KMS-11 (cell line): ENCODE measurements around the gene FADS2.

Experiments used
- H2AFZ ChIP-seq: fragments of 200-600 bp; sonication (generic); 2 replicates; pipeline ENCODE4 v1.6.1; 2016; ENCODE audit warnings: antibody characterized with exemption, mixed run types, low read depth
- H3K27ac ChIP-seq: fragments of 200-600 bp; sonication (generic); 2 replicates; pipeline ENCODE4 v1.6.1; 2016; ENCODE audit warnings: mild to moderate bottlenecking, mixed run types
- H3K27me3 ChIP-seq: fragments of 200-600 bp; sonication (generic); 2 replicates; pipeline ENCODE4 v1.6.1; 2017; ENCODE audit warnings: mild to moderate bottlenecking, low read depth, mixed run types, moderate library complexity; ENCODE audit not compliant: insufficient read depth
- H3K36me3 ChIP-seq: fragments of 200-600 bp; sonication (generic); 2 replicates; pipeline ENCODE4 v1.6.1; 2017; ENCODE audit warnings: mild to moderate bottlenecking, mixed run types; ENCODE audit not compliant: insufficient read depth
- H3K4me1 ChIP-seq: fragments of 200-600 bp; sonication (generic); 2 replicates; pipeline ENCODE4 v1.6.1; 2016; ENCODE audit warnings: mild to moderate bottlenecking, low read depth, mixed run types; ENCODE audit not compliant: poor library complexity, severe bottlenecking
- H3K4me2 ChIP-seq: fragments of 200-600 bp; sonication (generic); 2 replicates; pipeline ENCODE4 v1.7.0; 2016; ENCODE audit warnings: mild to moderate bottlenecking, mixed run types
- H3K4me3 ChIP-seq: fragments of 200-600 bp; sonication (generic); IDR thresholded peaks from 2 replicates; pipeline ENCODE4 v1.6.1; 2017; ENCODE audit warnings: low read depth, low read length, mixed read lengths; ENCODE audit not compliant: insufficient read depth
- H3K79me2 ChIP-seq: fragments of 200-600 bp; sonication (generic); 2 replicates; pipeline ENCODE4 v1.6.1; 2016; ENCODE audit warnings: low read depth, mixed run types; ENCODE audit not compliant: insufficient read depth
- H3K9ac ChIP-seq: fragments of 200-600 bp; sonication (generic); 2 replicates; pipeline ENCODE4 v1.6.1; 2016; ENCODE audit warnings: mild to moderate bottlenecking, mixed run types
- H4K20me1 ChIP-seq: fragments of 200-600 bp; sonication (generic); 2 replicates; pipeline ENCODE4 v1.6.1; 2016; ENCODE audit warnings: mild to moderate bottlenecking, mixed run types; ENCODE audit not compliant: insufficient read depth
- TF ChIP-seq, protein P1 (sequence below): fragments of 200-600 bp; sonication (generic); conservative IDR thresholded peaks from 2 replicates; pipeline ENCODE4 v1.6.1; 2017; ENCODE audit warnings: low read depth, mild to moderate bottlenecking, antibody characterized with exemption, low read length, moderate library complexity, mixed read lengths

The FADS2 gene

DNA sequence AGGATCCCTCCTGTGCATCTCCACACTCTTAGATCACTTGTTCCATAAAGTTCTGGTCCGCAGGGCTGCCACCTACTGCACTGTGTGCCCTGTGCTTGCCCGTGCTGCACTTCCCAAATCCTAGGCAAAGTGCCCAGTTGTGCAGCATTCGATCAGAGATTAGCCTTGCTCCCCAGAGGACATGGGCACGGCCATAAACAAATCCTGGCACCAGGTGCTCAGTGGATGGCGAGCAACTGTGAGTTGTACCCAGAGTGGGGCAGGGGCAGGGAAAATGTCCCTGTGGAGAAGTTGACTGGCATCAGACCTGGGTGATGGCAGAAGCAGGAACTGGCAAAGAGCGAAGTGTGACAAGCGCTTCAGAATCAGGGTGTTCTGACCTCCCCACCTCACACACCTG is 4.7 kb downstream of the FADS2 start:
- Histone ChIP-seq H3K79me2 (no peaks in the 10 kb centered on the region), H3K9ac (no peak overlapping the region), H4K20me1 (no peaks in the 10 kb centered on the region), H3K27ac (no peak overlapping the region), H3K36me3 (no peaks in the 10 kb centered on the region), H3K27me3 (peaks cover 6% of the 10 kb centered on the region; the same call in 1 of the 2 replicates), H3K4me3 (no peak overlapping the region), H3K4me2 (no peak overlapping the region), H2AFZ (no peak overlapping the region), H3K4me1 (no peaks in the 10 kb centered on the region)
- TF ChIP-seq, protein P1, sequence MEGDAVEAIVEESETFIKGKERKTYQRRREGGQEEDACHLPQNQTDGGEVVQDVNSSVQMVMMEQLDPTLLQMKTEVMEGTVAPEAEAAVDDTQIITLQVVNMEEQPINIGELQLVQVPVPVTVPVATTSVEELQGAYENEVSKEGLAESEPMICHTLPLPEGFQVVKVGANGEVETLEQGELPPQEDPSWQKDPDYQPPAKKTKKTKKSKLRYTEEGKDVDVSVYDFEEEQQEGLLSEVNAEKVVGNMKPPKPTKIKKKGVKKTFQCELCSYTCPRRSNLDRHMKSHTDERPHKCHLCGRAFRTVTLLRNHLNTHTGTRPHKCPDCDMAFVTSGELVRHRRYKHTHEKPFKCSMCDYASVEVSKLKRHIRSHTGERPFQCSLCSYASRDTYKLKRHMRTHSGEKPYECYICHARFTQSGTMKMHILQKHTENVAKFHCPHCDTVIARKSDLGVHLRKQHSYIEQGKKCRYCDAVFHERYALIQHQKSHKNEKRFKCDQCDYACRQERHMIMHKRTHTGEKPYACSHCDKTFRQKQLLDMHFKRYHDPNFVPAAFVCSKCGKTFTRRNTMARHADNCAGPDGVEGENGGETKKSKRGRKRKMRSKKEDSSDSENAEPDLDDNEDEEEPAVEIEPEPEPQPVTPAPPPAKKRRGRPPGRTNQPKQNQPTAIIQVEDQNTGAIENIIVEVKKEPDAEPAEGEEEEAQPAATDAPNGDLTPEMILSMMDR: no peak

DNA sequence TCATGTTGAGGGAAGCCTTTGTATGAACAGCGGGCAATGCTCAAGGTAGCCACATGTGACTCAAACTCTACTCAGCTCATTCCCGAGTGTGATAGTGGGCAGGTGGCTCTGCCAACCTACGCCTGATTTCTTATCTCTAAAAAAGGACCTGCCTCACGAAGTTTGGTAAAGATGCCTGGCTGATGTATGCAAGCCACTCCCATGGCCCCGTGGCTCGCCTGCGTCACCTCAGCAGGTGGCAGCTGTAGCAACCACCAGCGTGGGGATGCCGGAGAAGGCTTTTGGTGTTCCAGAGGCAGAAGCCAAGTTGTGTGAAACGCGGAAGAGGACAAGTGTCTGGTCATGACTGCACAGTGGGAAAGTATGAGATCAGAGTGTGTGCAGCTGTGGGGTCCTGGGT is 5.4 kb downstream of the FADS2 start:
- Histone ChIP-seq H4K20me1 (no peaks in the 10 kb centered on the region), H3K4me2 (no peak overlapping the region), H3K4me1 (no peaks in the 10 kb centered on the region), H3K79me2 (no peaks in the 10 kb centered on the region), H3K36me3 (no peaks in the 10 kb centered on the region), H2AFZ (no peak overlapping the region), H3K9ac (no peak overlapping the region), H3K27ac (no peak overlapping the region), H3K4me3 (no peak overlapping the region), H3K27me3 (peaks cover 6% of the 10 kb centered on the region; the same call in 1 of the 2 replicates)
- TF ChIP-seq, protein P1: no peak

DNA sequence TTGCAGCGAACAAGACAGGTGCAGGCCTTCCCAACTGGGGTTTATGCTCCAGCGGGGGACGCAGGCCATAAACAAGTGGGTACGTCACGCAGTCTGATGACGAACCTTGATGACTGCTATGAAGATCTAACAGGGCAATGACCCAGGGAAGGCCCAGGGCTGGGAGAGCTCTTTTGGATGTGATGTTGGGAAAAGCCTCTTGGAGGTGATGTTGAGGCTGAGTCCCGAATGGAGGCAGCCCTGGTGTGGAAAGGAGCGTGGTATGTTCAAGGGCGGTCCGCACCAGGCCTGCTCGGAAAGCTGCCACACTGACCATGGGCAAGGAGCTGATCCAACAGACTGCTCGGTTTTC is 5.8 kb downstream of the FADS2 start:
- Histone ChIP-seq H2AFZ (no peak overlapping the region), H3K4me1 (no peaks in the 10 kb centered on the region), H3K27ac (no peak overlapping the region), H3K9ac (no peak overlapping the region), H3K36me3 (no peaks in the 10 kb centered on the region), H3K79me2 (no peaks in the 10 kb centered on the region), H3K4me2 (no peak overlapping the region), H3K27me3 (peaks cover 6% of the 10 kb centered on the region; the same call in 1 of the 2 replicates), H3K4me3 (no peak overlapping the region), H4K20me1 (no peaks in the 10 kb centered on the region)
- TF ChIP-seq, protein P1: no peak

DNA sequence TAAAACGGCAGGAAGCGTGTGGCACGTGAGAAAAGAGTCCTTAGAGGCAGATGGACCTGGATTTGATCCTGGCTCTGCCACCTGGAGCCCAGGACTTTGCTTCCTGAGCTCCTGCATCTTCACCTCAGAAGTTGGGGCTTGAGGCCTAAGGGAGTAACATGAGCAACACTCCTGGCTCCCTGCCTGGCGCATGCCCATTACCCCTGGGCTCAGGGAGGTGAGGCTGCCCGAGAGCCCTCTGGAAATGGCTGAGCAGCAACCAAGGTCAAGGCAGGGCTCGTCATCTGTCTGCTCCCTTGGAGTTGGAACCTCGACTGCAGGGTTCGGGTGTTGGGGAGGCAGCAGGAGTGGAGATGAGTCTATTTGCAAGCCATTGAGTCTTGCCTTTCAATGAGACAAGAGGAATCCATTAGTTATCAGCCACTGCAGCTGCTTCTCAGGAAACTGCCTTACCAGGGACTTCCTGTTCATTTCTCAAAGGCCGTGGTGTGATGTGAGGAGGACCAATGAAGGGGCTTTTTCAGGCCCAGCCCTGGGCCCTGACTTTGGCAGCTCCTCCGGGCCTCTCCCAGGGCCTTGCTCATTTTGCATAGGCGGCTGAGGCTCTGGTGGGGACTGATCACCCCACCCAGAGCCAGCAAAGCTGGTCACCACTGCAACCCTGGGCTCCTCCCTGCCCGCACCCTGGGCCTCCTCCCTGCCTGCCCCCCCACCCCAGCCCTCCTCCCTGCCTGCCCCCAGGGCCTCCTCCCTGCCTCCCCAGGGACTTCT is 6.4 kb downstream of the FADS2 start:
- Histone ChIP-seq H4K20me1 (no peaks in the 10 kb centered on the region), H3K36me3 (no peaks in the 10 kb centered on the region), H3K9ac (no peak overlapping the region), H3K27ac (no peak overlapping the region), H3K27me3 (peaks cover 6% of the 10 kb centered on the region; the same call in 1 of the 2 replicates), H3K4me3 (no peak overlapping the region), H3K4me2 (no peak overlapping the region), H3K4me1 (no peaks in the 10 kb centered on the region), H3K79me2 (no peaks in the 10 kb centered on the region), H2AFZ (no peak overlapping the region)
- TF ChIP-seq, protein P1: no peak
